Stimulated activated CD4-positive, alpha-beta T cell treated with anti-CD3 and anti-CD28 coated beads, Interleukin-4, amount 100 ng/mL, for 24 hours (primary cell): ENCODE measurements around the gene AMIGO1.

ENCODE experiments used
- DNase-seq: peaks from one replicate; pipeline ENCODE4 v3.0.0-alpha.2; 2020

Gene AMIGO1

GRCh38 chr1:109509176-109510134 is at the start of gene AMIGO1:
TSS of gene AMIGO1 (minus strand) at chr1:109509727. CDS start at chr1:109508912, 815 bp downstream.
- DNase-seq: peak; percentile 67

GRCh38 chr1:109557520-109557919 is 48.0 kb upstream of the AMIGO1 start:
- no peak for DNase-seq

- no peak for DNase-seq
These were observed 47.0 kb upstream of the AMIGO1 start for GRCh38 chr1:109556563-109556962.

- peak; percentile 97 for DNase-seq
These were observed 39.1 kb upstream of the AMIGO1 start, which contains the start of gene GNAI3 for GRCh38 chr1:109548321-109549267. TSS of gene GNAI3 (plus strand) at chr1:109548615. CDS start at chr1:109548721, 106 bp downstream.

- peak; percentile 28 for DNase-seq
These were observed 38.2 kb upstream of the AMIGO1 start for GRCh38 chr1:109547463-109548320.

GRCh38 chr1:109546311-109547109 is 37.0 kb upstream of the AMIGO1 start:
- peak; percentile 94 for DNase-seq

GRCh38 chr1:109543988-109544735 is 34.6 kb upstream of the AMIGO1 start:
- no peak for DNase-seq

- no peak for DNase-seq
These were observed 33.9 kb upstream of the AMIGO1 start for GRCh38 chr1:109543283-109543987.

GRCh38 chr1:109542657-109543056 is 33.1 kb upstream of the AMIGO1 start:
- DNase-seq: no peak

GRCh38 chr1:109541102-109541501 is 31.6 kb upstream of the AMIGO1 start:
- DNase-seq: no peak

- DNase-seq: no peak
These were observed 30.1 kb upstream of the AMIGO1 start, which contains the start of gene GPR61 for GRCh38 chr1:109539676-109540075. TSS of gene GPR61 (plus strand) at chr1:109539872. CDS start at chr1:109543023, 3,151 bp downstream.

- DNase-seq: no peak
These were observed 29.5 kb upstream of the AMIGO1 start for GRCh38 chr1:109538827-109539555.

- DNase-seq: no peak
These were observed 28.1 kb upstream of the AMIGO1 start for GRCh38 chr1:109537450-109538178.

GRCh38 chr1:109535971-109536491 is 26.5 kb upstream of the AMIGO1 start:
- DNase-seq: no peak

- no peak for DNase-seq
These were observed 26.0 kb upstream of the AMIGO1 start for GRCh38 chr1:109535481-109535880.

- DNase-seq: no peak
These were observed 24.9 kb upstream of the AMIGO1 start for GRCh38 chr1:109534307-109534858.

GRCh38 chr1:109532365-109533136 is 23.0 kb upstream of the AMIGO1 start:
- peak; percentile 95 for DNase-seq
